Body of pancreas (tissue), 4 donors: ENCODE data around the gene SAP130. TPM values are rescaled to one million over a fixed set of nuclear protein-coding genes. Genes with fewer than 3 reads are reported as not detected.

ENCODE experiments used
- ATAC-seq: fragments of 150-250 bp; one replicate; pipeline ENCODE4 v1.9.1; 2016
- DNase-seq, 4 donors: peaks; one replicate each; pipeline ENCODE4 v3.0.0-alpha.2; 2019
- H3K27ac ChIP-seq, 4 donors: fragments of 200-600 bp; sonication (generic); 1 replicate in 3 of 4; 2 replicates in 1 of 4; pipeline versions ENCODE4 v1.5.1 to v1.6.1; 2016 to 2019; ENCODE audit warnings: mild to moderate bottlenecking in 1 of 4, mixed read lengths in 1 of 4, moderate library complexity in 1 of 4
- H3K27me3 ChIP-seq, 2 donors: fragments of 200-600 bp; sonication (generic); one replicate each; pipeline ENCODE4 v1.6.0; 2016; ENCODE audit warnings: mild to moderate bottlenecking in 1 of 2
- H3K36me3 ChIP-seq, 2 donors: fragments of 200-600 bp; sonication (generic); replicated peaks in 1 of 2; 2 replicates each; pipeline ENCODE4 v1.5.1; 2016; ENCODE audit warnings: low read depth in 2 of 2; ENCODE audit not compliant: insufficient read depth in 1 of 2
- H3K4me1 ChIP-seq: fragments of 200-600 bp; sonication (generic); one replicate; pipeline ENCODE4 v1.6.0; 2016
- H3K4me3 ChIP-seq, 2 donors: fragments of 200-600 bp; sonication (generic); 1 replicate in 1 of 2; 2 replicates in 1 of 2; pipeline ENCODE4 v1.5.1; 2016 to 2019
- H3K9me3 ChIP-seq, 3 donors: fragments of 200-600 bp; sonication (generic); 1 replicate in 2 of 3; 2 replicates in 1 of 3; pipeline ENCODE4 v1.5.1; 2016
- CTCF ChIP-seq, 7 experiments: fragments of 450-650 bp in 4 of 7; fragments of 200-600 bp in 3 of 7; sonication (generic) in 3 of 7; IDR thresholded peaks; one replicate each; pipeline ENCODE4 v1.5.1; 2016 to 2019; ENCODE audit warnings: antibody characterized with exemption in 7 of 7
- POLR2A ChIP-seq, 3 donors: fragments of 450-650 bp; IDR thresholded peaks; one replicate each; pipeline ENCODE4 v1.6.1; 2016; ENCODE audit warnings: antibody characterized with exemption in 3 of 3, mild to moderate bottlenecking in 2 of 3
- WGBS, 2 donors: methylation state at CpG; one replicate each; pipeline ENCODE4 v1.1.5; 2017; 5-methylcytosine and 5-hydroxymethylcytosine counted together
- intact Hi-C: fragments of 100-400 bp; cut with DNase I; formaldehyde crosslinking; loops from one replicate; pipeline ENCODE4 v1.15.1; 2023
- total RNA-seq, 2 donors: library from RNA; depleted of rRNA; stranded (reverse); fragments of >200 nt; gene quantifications; one replicate each; pipeline ENCODE4 v1.1.0, GENCODE V29; 2016

Gene SAP130
- total RNA-seq, 2 donors from 2014 or later = 4.4 to 4.6 TPM

GRCh38 chr2:127942002-127942401 is 85.9 kb downstream of the SAP130 start:
- no peaks in the 10 kb centered on the region for H3K4me1 ChIP-seq
- intact Hi-C loops = no loop called here
- no peak for TF ChIP-seq POLR2A (IDR thresholded peaks at IDR 0.05)
- TF ChIP-seq CTCF (IDR thresholded peaks at IDR 0.05) = no peak
- no peaks in the 10 kb centered on the region for H3K27me3 ChIP-seq
- DNase-seq (no peak), ATAC-seq (no peak)
- no peaks in the 10 kb centered on the region for H3K9me3 ChIP-seq
- WGBS, 2 donors = 90 to 92% methylated on average over 6 of the region's 6 CpGs
- peaks cover 3 to 17% of the 10 kb centered on the region in 2 donors for H3K36me3 ChIP-seq
- H3K4me3 ChIP-seq = no peak overlapping the region
- H3K27ac ChIP-seq = no peak overlapping the region

GRCh38 chr2:127941461-127941860 is 86.4 kb downstream of the SAP130 start:
- no peak for DNase-seq
- H3K27ac ChIP-seq = no peak overlapping the region
- no peaks in the 10 kb centered on the region for H3K4me1 ChIP-seq
- no peaks in the 10 kb centered on the region for H3K9me3 ChIP-seq
- 92 to 93% methylated on average over 9 of the region's 9 CpGs for WGBS, 2 donors
- H3K4me3 ChIP-seq = no peak overlapping the region
- no peak for ATAC-seq
- no peak for TF ChIP-seq CTCF (IDR thresholded peaks at IDR 0.05)
- no peak for TF ChIP-seq POLR2A (IDR thresholded peaks at IDR 0.05)
- no peaks in the 10 kb centered on the region for H3K27me3 ChIP-seq
- intact Hi-C loops = no loop called here
- H3K36me3 ChIP-seq = peaks cover 3 to 17% of the 10 kb centered on the region in 2 donors

- Histone ChIP-seq H3K4me1 (no peaks in the 10 kb centered on the region), H3K27ac (no peak overlapping the region), H3K4me3 (no peak overlapping the region), H3K27me3 (no peaks in the 10 kb centered on the region), H3K36me3 (peaks cover 0 to 16% of the 10 kb centered on the region in 2 donors), H3K9me3 (no peaks in the 10 kb centered on the region)
- intact Hi-C loops = no loop called here
- TF ChIP-seq CTCF (IDR thresholded peaks at IDR 0.05) (no peak), POLR2A (IDR thresholded peaks at IDR 0.05) (no peak)
- ATAC-seq (no peak), DNase-seq (no peak)
- WGBS, 2 donors = 85 to 87% methylated on average over 12 of the region's 12 CpGs
Measured at GRCh38 chr2:127940641-127941040, 87.2 kb downstream of the SAP130 start.

GRCh38 chr2:127935337-127935736 is 92.5 kb downstream of the SAP130 start:
- intact Hi-C loops = no loop called here
- no peaks in the 10 kb centered on the region for H3K27me3 ChIP-seq
- DNase-seq (no peak), ATAC-seq (no peak)
- H3K36me3 ChIP-seq = no peaks in the 10 kb centered on the region
- no peak overlapping the region for H3K27ac ChIP-seq
- TF ChIP-seq POLR2A (IDR thresholded peaks at IDR 0.05) (no peak), CTCF (IDR thresholded peaks at IDR 0.05) (no peak)
- WGBS, 2 donors = 83 to 90% methylated on average over 6 of the region's 6 CpGs
- H3K4me1 ChIP-seq = no peaks in the 10 kb centered on the region
- H3K4me3 ChIP-seq = no peak overlapping the region
- H3K9me3 ChIP-seq = no peaks in the 10 kb centered on the region

- Histone ChIP-seq H3K36me3 (no peaks in the 10 kb centered on the region), H3K9me3 (no peaks in the 10 kb centered on the region), H3K27ac (no peak overlapping the region), H3K27me3 (no peaks in the 10 kb centered on the region), H3K4me3 (no peak overlapping the region), H3K4me1 (no peaks in the 10 kb centered on the region)
- ATAC-seq (no peak), DNase-seq (no peak)
- intact Hi-C loops = no loop called here
- WGBS, 2 donors = 76% methylated on average over 7 of the region's 7 CpGs
- no peak for TF ChIP-seq POLR2A (IDR thresholded peaks at IDR 0.05)
- no peak for TF ChIP-seq CTCF (IDR thresholded peaks at IDR 0.05)
Measured at GRCh38 chr2:127932199-127932876, 95.5 kb downstream of the SAP130 start.
